Dermis microvascular lymphatic vessel endothelial cell (primary cell): ENCODE data around the gene CFP. TPM values are rescaled to one million over a fixed set of nuclear protein-coding genes. Genes with fewer than 3 reads are reported as not detected.
"Not testable (repeated sequence)": the region's sequence is repeated elsewhere in the genome, so short reads cannot be mapped to it uniquely, and the experiment has no call there.

Experiments
- DNase-seq, 2 donors: peaks; one replicate each; pipeline versions ENCODE4 v3.0.0 to v3.0.0-alpha.2; 2010; ENCODE audit warnings: low read depth in 2 of 2
- total RNA-seq: library from RNA; depleted of rRNA; stranded (reverse); fragments of >200 nt; gene quantifications from 2 replicates; pipeline ENCODE4 v1.2.1, GENCODE V29; 2014

The CFP gene
- 0.13 and 0.26 TPM in 2 replicates for total RNA-seq

DNA sequence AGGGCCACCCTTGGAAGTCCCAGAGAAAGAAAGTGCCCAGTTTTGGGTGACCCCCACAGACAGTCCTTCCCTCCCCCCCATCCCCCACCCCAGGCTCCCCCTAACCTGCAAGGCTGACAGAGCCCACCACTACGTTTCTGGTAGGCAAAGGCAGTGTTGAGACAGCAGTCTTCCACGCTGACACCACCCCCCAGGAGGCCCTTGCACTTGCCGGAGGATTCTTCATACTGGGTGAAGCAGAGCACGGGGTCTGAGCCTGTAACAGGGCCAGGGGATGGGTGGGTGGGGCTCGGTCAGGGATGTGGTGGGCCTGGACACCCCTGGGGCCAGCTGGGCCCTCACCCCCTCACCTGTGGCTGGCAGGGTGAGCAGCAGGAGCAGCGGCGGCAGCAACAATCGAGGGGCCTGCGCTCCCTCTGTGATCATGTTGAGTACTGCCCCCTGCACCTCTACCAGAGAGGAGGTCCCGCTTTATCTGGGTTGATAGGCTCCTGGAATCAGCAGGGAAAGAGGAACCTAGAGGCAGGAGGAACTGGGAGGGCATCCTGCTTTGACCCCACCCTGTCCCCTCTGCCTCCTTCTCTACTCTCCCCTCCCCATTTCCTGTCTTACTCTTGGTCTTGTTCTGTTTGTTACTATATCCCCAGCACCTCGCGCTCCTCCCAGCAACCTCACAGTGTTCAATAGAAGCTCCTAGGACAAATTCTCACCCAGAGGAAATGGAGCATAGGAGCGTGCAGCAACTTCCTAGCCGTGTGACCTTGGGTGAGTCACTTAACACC lies at the start of gene CFP:
CFP (minus strand) TSS at position 512 of the 782 bp plus-strand sequence; CDS start at position 426, 86 bp downstream.
- DNase-seq = no peak

DNA sequence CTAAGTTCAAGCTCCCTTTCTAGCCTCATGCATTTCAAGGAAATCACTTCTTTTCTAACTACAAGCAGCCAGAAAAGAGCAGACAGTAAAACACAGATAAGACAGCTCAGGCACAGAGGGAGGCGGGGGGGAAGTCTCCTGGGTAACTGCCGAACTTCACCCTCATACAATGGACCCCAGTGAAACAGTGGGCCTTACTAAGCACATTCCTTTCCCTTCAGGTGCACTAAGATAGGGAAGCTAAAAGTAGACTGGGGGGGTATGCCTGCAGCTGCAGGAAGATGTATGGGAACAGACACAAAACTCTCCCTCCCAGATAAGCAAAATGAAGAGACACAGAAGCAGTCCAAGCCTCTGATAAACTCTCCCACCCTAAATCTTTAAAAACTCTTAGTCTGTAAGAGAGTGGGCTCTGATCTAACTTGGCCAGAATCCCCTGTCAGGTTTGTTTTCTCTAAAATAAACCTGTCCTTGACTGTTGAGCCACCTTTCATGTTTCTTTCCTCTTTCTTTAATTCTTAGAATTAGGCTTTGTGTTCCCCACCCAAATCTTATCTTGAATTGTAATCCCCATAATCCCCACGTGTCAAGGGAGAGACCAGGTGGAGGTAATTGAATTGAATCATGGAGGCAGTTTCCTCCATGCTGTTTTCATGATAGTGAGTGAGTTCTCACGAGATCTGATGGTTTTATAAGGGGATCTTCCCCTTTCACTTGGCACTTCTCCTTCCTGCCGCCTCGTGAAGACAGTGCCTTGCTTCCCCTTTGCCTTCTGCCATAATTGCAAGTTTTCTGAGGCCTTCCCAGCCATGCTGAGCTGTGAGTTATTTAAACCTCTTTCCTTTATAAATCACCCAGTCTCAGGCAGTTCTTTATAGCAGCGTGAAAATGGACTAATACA lies 46.5 kb upstream of the CFP start:
- DNase-seq = not testable (repeated sequence)

DNA sequence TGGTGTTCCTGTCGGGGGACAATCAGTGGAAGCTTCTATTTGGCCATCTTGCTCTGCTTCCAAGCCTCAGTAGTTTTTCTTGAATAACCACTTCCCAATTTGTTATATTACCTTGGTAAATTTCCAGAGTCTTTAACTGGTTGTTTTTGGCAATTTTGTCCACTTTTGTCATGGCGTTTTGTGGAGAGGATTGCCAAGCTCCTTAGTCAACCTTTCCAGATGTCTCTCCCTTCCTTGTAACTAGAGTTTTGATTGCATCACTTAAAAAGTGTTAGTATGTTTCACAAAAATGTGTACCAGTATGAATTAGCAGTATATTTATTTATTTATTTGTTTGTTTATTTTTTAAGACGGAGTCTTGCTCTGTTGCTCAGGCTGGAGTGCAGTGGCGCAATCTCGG lies 45.0 kb upstream of the CFP start:
- no peak for DNase-seq

DNA sequence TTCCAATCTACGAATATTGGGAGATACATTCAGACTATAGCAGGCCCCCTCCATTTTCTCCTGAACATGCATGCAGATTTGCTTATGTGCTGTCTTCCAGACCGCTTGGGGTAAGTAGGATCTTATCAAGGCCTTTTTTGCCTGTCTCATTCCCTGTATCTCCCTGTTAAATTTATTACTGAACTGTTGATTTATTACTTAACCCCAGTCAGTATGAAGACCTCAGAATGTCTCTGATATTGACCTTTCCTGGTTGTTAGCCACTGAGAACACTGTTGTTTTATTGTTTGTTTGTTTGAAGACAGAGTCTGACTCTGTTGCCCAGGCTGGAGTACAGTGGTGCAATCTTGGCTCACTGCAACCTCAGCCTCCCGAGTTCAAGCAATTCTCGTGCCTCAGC lies 36.1 kb upstream of the CFP start:
- DNase-seq = not testable (repeated sequence)

DNA sequence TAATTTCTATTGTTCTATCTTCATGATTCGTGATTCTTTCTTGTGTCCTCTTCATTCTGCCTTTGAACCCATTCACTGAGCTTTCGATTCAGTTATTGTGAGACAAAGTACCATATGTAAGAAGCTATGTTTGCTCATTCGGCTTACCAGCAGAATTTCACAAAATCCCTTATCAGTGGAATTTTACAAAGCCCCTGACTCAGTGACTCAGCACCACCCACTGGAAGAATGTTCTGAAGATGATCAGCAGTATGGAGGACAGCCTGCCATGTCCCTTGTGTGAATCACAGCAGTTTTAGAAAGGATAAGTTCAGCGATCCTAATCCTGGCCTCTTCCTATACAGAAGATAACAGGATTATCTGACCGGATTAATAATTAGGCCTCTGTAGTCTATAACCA lies 35.0 kb upstream of the CFP start:
- DNase-seq = no peak

DNA sequence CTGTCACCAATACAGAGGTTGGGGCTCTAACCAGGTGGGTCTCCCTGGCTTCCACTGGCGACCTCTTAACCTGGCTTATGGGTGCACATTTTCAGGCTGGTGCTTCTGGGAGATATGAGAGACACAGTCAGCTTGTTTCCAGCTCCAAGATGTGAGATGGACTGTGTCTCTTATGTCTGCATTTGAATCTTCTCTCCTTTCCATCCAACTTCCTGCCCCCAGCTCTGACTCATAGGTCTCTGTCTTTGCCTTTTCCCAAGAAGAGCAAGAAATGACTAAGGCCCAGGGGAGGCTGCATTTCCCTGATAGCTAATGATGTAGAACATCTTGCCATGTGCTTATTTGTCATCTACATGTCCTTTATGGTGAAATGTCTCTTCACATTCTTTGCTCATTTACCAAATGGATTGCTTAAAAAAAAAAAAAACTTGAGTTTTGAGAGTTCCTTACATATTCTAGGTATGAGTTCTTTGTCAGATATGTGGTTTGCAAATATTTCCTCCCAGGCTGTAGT lies 32.5 kb upstream of the CFP start:
- DNase-seq = peak in 1 of 2 donors; percentile 12

DNA sequence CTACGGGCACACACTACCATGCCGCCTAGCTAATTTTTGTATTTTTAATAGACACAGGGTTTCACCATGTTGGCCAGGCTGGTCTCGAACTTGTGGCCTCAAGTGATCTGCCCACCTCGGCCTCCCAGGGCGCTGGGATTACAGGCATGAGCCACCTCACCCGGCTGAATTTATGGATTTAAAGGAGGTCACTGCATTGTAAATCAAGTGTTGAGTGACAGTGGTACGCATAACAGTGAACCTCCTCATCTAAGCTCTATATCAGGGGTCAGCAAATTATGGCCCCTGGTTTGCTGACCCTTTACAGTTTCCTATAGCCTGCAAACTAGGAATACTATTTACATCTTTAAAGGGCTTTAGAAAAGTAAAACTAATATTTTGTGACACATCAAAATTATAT lies 31.8 kb upstream of the CFP start:
- DNase-seq = no peak

DNA sequence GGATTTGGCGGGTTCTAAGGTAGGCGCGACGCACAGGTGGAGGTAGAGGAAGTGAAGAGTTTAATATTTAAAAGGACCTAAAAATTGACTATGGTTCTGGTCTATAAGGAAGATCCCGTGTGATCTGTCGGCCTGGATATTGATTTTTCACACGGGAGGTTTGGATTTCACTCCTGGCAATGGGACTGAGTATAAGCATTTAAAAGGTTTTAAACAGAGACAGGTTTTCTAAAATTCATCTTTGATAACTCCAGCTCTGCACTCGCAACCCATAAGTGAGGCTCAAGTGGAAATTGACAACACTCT lies 29.6 kb upstream of the CFP start:
- no peak for DNase-seq

DNA sequence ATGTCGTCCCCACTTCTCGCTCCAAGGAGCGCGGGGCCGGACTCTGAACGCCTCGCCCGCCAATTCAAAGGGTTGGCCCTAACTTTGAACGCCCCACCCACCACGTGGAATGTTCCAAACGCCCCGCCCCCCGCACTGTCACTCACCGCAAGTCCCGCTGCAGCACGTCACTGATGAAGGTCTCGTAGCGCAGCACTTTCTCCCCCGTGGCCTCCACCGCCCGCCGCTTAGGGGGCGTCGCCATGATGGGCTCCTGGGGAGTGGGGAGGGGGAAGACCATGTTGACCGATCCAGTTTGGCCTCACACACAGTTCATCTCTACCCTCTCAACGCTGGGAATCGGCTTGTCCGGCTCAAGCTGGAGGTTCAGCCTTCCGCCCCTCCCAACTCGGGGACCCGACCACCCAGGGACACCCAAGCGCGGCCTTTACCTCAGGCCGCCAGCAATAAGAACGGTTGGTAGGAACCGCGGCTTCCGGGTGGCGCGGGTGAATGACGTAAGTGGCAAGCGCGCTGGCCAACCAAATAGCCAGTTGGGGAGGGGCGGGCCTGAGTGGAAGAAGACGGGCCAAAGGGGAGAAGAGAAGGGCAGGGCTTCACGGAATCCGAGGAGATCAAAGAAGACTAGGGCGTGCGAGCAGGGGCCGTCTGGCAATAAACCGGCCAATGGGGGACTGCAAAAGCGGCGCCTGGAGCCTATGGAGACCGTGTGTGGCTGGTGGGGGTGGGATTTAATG lies 29.1 kb upstream of the CFP start, which contains the start of gene UXT:
UXT (minus strand) TSS at position 497 of the 737 bp plus-strand sequence; CDS start at position 244, 253 bp downstream.
- peak; percentile 76 to 93 for DNase-seq

DNA sequence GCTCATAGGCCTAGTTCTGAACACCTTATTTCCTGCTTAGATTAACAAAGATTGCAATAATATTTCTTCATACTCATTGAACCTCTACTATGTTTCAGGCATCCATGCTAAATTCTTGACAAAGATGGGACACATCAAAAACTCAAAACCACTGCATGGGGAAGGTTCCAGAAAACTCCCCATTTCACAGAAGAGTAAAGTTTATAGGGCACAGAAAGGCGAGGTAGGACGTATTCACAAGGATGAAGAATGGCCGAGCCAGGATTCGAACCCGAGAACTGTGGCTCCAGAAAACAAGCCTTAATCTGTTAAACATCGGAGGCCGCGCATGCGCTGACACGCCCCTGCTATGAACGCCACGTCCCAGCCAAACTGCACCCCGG lies 28.6 kb upstream of the CFP start:
- DNase-seq = no peak

DNA sequence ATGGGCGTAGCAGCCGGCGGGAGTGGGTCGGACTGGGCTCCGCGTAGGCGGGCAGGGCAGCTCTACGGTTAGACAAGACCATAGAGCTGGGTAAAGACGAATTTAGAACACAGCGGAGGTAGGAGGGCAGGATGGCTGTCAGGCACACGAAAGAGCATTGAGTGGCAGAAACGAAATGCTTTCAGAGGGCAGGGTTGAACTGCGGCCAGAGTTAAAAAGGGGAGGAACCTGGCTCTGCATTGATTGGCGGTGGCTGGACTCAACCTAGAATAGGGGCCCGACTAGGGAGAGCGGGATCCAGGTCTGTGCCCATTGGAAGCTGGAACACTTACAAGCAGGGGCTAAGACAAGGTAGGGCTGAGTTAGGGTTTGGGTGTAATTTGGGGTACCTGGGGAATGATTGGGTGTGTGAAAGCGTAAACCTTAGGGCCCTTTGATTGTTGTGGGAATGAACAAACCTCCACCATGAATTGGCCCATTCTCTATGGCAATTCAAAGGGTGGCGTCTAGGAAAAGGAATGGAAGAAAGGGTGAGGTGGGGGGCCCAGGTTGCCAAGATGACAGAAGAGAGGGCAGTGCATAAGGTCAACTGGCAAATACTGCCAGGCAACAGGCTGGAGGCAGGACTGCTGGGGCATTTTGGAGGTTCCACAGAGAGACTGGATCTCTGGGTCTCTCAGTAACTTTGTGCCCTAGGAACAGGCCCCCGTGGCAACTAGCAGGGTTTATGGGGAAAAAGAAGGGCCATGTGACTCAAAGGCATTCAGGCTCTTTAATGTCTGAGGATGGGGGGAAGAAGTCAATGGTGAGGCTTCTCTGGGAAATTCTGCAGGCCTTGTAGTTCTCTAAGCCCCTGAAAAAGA lies 21.5 kb upstream of the CFP start:
- DNase-seq = no peak

DNA sequence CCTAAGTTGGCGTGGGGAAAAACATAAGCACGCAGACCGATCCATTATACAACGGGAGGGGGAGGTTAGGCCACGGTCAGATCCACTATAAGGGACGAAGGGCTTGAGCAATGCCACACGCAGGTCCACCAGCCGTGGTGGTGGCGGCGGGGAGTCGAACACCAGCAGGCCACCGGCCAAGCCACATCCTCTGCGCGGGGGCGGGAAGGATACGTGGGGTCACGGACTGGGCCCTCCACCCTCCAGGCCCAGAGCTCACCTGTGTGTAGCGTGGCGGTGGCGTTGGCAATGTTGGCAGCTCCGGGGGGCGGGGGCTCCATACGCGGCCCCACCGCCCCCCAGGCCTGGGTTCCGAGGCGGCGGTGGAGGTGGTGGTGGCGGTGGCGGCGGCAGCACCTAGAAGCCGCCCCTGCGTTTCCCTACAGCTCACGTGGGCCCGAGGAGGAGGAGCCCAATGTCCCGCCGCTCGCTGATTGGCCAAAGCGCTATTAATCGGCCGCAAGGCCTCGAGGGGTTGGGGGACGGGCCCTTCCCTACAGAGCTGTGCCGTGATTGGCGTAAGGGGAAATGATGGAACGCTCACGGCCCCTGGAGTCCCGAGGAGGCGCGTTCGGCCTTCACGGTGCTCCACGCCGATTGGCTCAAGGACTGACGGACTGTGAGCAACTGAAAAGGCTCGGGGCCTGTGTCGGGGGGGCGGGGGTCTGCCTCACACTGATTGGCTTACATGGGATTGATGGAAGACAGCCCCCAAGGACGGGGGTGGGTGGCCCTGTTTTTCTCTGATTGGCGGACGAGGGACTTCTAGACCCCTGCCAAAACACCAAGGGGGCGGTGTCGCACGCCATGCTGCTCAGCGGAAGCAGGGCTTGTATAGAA lies 20.7 kb upstream of the CFP start, which contains the start of gene ELK1:
ELK1 (minus strand) TSS at position 400 of the 879 bp plus-strand sequence. CDS start 9,122 bp downstream, outside the sequence.
- DNase-seq = peak; percentile 95 to 98

DNA sequence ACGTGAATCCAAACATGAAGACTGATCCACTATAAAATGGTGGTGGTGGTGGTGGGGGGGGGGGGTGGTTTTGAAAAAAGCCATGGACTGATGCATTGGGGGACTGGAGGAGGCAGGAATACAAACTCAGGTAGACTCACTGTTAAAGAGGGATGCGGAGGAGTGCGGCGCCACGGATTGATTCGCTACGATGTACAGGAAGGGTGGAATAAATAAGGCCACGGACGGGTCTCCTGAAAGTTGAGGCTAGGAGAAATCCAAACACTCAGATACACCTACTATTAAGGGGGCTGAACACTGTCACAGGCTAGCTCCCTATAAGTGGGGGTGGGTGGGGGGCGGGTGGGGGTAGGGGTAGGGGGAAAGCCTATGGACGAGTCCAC lies 20.0 kb upstream of the CFP start:
- DNase-seq = no peak

DNA sequence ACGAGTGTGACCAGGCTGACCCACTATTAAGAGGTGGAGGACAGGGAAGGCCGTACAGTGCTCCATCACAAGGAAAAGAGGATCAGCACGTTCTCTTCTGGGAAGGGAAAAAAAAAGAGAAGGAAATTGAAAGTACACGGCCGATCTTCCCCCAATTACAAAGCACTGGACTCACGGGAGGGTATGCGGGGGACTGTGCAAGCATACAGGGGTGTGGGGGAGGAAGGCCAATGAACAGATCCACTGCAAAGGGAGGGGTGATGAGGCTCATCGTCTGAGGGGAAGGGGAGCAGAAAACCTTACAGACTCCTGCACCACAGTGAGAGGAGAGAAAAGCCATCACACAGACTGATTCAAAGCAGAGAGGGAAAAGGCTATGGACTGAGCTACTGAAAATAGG lies 19.5 kb upstream of the CFP start:
- no peak for DNase-seq

DNA sequence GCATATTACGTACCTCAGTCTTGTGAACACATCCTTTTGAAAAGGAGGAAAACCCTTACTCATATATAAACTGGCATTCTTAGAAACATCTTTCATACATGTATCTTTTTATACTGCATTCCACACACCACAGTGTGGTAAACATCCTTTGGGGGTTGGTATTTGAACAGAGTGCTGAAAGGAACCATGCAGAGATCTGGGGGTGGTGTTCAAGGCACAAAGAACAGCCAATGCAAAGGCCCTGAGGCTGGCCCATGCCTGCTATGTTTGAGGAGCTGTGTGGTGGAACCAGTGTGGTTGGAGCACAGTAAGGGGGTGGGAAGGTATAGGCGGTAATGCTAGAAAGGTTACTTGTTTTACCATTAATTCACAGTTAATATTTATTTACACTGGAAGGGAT lies 18.6 kb upstream of the CFP start:
- no peak for DNase-seq

DNA sequence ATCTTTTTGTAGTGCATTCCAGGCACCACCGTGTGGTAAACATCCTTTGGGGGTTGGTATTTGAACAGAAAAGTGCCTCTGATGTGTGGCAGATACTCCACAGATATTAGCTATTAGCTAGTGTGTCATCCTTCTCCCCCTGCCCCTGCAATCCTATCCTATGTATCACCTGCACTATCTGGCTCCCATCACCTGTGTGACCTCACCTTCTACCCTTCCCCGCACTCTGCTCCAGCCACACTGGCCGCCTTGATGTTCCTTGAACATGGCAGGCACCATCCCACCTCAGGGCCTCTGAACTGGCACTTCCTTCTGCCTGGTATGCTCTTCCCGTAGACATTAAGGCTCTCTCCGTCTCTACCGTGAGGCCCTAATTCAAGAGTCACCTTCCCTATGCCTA lies 16.9 kb upstream of the CFP start:
- no peak for DNase-seq

DNA sequence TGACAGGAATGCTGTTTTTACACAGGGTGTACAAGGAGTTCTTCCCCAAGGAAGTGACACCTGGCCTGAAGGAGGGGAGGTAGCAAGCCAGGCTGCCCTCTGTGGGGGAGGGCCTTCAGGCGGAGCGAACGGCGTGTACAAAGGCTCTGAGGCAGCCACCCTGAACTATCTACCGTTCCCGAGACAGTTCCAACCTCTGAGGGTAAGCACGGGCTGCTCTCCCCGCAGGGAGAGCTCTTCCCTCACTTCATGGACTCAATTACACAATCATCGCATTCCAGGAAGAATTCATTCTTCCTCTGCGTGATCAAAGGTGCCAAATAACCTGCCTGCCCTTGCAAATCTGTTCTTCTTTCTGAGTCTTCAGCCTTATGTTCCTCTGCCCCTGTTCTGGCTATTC lies 15.8 kb upstream of the CFP start:
- DNase-seq = no peak

DNA sequence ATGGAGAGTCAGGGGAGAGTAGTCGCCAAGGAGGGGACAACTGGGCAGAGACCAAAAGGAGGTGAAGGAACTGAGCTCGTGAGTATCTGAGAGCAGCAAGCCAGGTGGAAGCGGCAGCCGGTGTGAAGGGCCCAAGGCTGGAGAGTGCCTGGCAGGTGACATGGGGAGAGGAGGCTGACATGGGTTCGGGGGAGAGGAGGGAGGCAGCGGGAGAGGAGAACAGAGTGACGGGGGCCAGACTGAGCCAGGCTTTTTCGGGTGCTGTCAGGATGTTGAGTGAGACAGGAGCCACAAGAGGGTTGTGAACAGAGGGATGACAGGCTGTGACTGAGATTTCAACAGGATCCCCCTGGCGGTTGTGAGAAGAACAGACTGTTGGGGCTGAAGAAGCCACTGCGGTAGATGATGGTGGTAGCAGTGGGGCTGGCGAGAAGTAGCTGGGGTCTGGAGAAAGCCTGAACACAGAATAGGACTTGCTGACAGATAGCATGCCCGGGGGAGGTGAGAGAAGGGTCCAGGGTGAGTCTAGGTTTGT lies 14.9 kb upstream of the CFP start:
- DNase-seq = peak; percentile 17 to 20

DNA sequence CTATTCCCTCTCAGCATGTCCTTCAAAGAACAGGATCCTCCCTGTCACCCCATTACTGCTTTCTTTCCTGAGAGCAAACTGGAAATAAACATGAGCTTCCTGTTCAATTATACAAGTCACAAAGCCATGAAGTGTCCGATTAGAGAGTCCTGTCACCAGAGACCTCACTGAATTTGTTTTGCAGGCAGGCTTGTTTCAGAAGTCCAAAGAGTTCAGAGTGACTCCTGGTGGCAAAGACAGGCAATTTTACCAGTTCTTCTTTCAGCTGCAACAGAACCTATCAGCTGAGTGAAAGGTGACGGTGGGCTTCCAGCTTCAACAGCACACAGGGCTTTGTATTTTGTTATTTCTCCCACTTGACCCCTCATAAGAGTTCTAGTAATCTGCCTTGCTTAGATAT lies 14.2 kb upstream of the CFP start:
- DNase-seq = peak; percentile 47 to 48
